ENCODE measurements around the gene DNER. TPM values are rescaled to one million over a fixed set of nuclear protein-coding genes. Genes with fewer than 3 reads are reported as not detected.
"Not testable (repeated sequence)": the region's sequence is repeated elsewhere in the genome, so short reads cannot be mapped to it uniquely, and the experiment has no call there.

The DNER gene, protein sequence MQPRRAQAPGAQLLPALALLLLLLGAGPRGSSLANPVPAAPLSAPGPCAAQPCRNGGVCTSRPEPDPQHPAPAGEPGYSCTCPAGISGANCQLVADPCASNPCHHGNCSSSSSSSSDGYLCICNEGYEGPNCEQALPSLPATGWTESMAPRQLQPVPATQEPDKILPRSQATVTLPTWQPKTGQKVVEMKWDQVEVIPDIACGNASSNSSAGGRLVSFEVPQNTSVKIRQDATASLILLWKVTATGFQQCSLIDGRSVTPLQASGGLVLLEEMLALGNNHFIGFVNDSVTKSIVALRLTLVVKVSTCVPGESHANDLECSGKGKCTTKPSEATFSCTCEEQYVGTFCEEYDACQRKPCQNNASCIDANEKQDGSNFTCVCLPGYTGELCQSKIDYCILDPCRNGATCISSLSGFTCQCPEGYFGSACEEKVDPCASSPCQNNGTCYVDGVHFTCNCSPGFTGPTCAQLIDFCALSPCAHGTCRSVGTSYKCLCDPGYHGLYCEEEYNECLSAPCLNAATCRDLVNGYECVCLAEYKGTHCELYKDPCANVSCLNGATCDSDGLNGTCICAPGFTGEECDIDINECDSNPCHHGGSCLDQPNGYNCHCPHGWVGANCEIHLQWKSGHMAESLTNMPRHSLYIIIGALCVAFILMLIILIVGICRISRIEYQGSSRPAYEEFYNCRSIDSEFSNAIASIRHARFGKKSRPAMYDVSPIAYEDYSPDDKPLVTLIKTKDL
- 0.04 TPM in 1 of 2 replicates, not detected in the other for total RNA-seq
- polyA plus RNA-seq = not detected in 2 replicates

DNA sequence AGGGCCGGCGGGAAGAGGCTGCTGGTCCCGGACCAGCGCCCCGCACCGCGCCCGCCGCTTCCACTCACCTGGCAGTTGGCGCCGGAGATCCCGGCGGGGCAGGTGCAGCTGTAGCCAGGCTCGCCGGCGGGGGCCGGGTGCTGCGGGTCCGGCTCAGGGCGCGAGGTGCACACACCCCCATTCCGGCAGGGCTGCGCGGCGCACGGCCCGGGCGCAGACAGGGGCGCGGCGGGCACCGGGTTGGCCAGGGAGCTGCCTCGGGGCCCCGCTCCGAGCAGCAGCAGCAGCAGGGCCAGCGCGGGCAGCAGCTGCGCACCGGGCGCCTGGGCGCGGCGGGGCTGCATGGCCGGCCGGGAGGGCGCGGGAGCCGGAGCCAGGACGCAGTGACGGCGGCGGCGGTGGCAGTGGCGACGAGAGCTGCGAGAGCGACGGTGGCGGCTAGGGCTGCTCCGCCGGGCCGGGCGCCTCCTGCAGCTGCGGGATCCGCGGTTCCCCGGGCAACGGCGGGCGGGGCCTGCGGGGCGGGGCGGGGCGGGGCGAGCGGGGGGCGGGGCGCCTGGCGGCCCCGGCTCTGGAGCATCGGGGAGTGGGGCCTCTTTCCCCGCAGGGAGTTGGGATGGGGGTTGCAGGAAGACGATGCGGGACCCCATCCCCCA is at the start of gene DNER:
Gene DNER (minus strand): TSS at position 476 of the 656 bp plus-strand sequence. CDS start 132 bp downstream, at position 344.
- H3K9me3 ChIP-seq (ENCODE audit: low read depth) = no peaks in the 10 kb centered on the region
- H3K36me3 ChIP-seq = no peaks in the 10 kb centered on the region
- H3K4me3 ChIP-seq = peak within 1 kb of the TSS; percentile 38
- H3K27ac ChIP-seq = no peak within 1 kb of the TSS
- H3K4me1 ChIP-seq (ENCODE audit: low read depth) = peaks cover 5% of the 10 kb centered on the region
- DNase-seq (ENCODE audit: low read depth in 1 of 2, low spot score in 1 of 2) = peak in 1 of 2 donors; percentile 63
- TF ChIP-seq, protein P1, sequence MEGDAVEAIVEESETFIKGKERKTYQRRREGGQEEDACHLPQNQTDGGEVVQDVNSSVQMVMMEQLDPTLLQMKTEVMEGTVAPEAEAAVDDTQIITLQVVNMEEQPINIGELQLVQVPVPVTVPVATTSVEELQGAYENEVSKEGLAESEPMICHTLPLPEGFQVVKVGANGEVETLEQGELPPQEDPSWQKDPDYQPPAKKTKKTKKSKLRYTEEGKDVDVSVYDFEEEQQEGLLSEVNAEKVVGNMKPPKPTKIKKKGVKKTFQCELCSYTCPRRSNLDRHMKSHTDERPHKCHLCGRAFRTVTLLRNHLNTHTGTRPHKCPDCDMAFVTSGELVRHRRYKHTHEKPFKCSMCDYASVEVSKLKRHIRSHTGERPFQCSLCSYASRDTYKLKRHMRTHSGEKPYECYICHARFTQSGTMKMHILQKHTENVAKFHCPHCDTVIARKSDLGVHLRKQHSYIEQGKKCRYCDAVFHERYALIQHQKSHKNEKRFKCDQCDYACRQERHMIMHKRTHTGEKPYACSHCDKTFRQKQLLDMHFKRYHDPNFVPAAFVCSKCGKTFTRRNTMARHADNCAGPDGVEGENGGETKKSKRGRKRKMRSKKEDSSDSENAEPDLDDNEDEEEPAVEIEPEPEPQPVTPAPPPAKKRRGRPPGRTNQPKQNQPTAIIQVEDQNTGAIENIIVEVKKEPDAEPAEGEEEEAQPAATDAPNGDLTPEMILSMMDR (IDR thresholded peaks at IDR 0.05; ENCODE audit: low read depth, low read length) = no peak
- H3K27me3 ChIP-seq = peaks cover 98% of the 10 kb centered on the region

DNA sequence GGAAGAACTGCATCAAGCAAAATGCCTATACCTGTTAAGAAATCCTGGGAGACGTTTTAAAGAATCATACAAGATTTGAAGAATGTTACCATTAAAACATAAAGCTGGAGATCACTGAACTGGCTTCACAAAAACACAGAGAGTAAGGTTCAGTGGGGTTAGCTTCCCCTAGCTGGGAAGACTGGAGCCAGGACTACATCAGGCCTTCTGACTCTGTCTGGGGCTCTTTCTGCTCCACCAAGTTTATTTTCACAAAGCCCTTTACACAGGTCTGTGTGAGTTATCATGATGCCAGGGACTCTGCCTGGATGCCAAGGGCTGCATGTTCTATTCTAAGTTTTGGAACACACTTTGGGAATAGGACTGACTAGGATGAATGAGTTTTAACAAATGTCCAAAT is 47.3 kb upstream of the DNER start:
- Histone ChIP-seq H3K27me3 (no peaks in the 10 kb centered on the region), H3K9me3 (ENCODE audit: low read depth) (no peaks in the 10 kb centered on the region), H3K36me3 (peaks cover 16% of the 10 kb centered on the region), H3K4me3 (no peak overlapping the region), H3K27ac (peak overlapping the region; percentile 30), H3K4me1 (ENCODE audit: low read depth) (peaks cover 14% of the 10 kb centered on the region)
- TF ChIP-seq, protein P1 (IDR thresholded peaks at IDR 0.05; ENCODE audit: low read depth, low read length) = no peak
- DNase-seq (ENCODE audit: low read depth in 1 of 2, low spot score in 1 of 2) = no peak

DNA sequence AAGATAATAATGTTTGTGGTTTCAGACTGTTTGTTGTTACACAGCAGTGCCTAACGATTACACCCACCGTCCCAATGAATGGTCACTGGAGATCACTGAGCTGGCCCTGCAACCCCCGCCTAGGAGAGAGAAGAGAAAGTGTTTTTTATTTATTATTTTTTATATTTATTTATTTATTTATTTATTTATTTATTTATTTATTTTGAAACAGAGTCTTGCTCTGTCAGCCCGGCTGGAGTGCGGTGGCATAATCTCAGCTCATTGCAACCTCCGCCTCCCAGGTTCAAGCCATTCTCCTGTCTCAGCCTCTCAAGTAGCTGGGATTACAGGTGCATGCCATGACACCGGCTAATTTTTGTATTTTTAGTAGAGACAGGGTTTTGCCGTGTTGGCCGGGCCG is 43.1 kb upstream of the DNER start:
- H3K36me3 ChIP-seq; H3K9me3 ChIP-seq (ENCODE audit: low read depth); DNase-seq (ENCODE audit: low read depth in 1 of 2, low spot score in 1 of 2); H3K27me3 ChIP-seq; H3K27ac ChIP-seq; H3K4me3 ChIP-seq; H3K4me1 ChIP-seq (ENCODE audit: low read depth): not testable (repeated sequence)

DNA sequence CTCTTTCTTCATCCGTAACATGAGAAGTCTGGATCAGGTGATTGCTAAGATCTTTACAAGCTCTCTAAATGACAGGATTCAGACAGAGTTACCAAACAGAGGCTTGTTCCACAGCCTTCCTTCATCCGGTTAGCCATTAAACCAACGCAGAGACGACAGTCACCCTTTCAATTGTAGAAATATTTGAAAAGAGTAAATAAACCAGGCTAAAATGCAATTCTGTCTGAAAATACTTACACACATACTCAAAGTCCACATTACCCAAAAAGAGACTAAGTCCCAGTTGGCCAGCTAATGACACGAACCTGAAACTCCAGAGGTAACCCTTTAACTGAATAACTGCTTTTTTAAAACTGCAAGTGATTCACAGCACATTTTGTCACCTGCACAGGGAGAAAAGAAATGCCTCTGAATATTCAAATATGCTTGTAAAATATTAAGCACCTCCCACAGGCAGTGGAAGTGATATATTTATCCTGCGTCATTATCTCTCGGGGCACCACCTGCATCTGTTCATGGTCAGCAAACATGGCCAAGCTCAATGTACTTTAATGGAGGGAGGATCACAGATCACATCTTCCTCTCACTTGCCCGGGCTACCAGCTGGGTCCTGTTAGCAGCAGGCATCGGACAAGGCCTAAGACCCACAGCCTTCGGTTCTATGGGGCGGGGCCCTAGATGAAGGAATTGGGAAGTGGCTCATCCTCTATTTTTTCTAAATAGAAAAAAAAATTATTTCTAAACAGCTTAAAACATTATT is 38.8 kb upstream of the DNER start:
- no peak for DNase-seq (ENCODE audit: low read depth in 1 of 2, low spot score in 1 of 2)
- no peaks in the 10 kb centered on the region for H3K9me3 ChIP-seq (ENCODE audit: low read depth)
- no peak overlapping the region for H3K27ac ChIP-seq
- H3K4me3 ChIP-seq = no peak overlapping the region
- H3K4me1 ChIP-seq (ENCODE audit: low read depth) = peaks cover 4% of the 10 kb centered on the region
- TF ChIP-seq, protein P1 (IDR thresholded peaks at IDR 0.05; ENCODE audit: low read depth, low read length) = no peak
- no peaks in the 10 kb centered on the region for H3K27me3 ChIP-seq
- H3K36me3 ChIP-seq = no peaks in the 10 kb centered on the region

DNA sequence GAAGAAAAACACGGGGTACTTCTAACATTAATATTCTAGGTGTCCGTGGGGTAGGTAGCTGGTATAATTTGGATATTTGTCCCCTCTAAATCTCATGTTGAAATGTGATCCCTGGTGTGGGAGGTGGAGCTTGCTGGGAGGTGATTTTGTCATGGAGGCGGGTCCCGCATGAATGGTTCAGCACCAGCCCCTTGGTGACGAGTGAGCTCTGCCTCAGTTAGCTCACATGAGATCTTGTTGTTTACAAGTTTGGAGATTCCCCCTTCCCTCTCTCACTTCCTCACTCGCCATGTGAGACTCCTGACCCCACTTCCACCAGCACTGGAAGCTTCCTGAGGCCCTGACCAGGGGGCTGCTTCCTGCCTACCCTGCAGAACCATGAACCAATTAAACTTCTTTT is 35.4 kb upstream of the DNER start:
- Histone ChIP-seq H3K36me3 (no peaks in the 10 kb centered on the region), H3K27ac (no peak overlapping the region), H3K27me3 (no peaks in the 10 kb centered on the region), H3K4me3 (no peak overlapping the region), H3K4me1 (ENCODE audit: low read depth) (peaks cover 4% of the 10 kb centered on the region), H3K9me3 (ENCODE audit: low read depth) (no peaks in the 10 kb centered on the region)
- no peak for DNase-seq (ENCODE audit: low read depth in 1 of 2, low spot score in 1 of 2)
- TF ChIP-seq, protein P1 (IDR thresholded peaks at IDR 0.05; ENCODE audit: low read depth, low read length) = no peak

Measured in cardiac muscle cell (in vitro differentiated cells and primary cell).